NB4 (cell line): ENCODE results near the gene CAMK2D.

Experiments used
- MYC ChIP-seq: IDR thresholded peaks from 2 replicates; pipeline ENCODE4 v1.6.1; 2011; ENCODE audit warnings: low read depth, low read length
- POLR2A ChIP-seq: IDR thresholded peaks from 2 replicates; pipeline ENCODE4 v1.6.1; 2011; ENCODE audit warnings: mild to moderate bottlenecking; ENCODE audit not compliant: insufficient read length; ENCODE audit errors: extremely low read depth
- TF ChIP-seq, protein P1 (sequence below): IDR thresholded peaks from one replicate; pipeline ENCODE4 v1.5.1; 2012; ENCODE audit warnings: low read depth, low read length
- TF ChIP-seq, protein P2 (sequence below): IDR thresholded peaks from 2 replicates; pipeline ENCODE4 v1.6.1; 2011; ENCODE audit warnings: low read depth, low read length

DNA sequence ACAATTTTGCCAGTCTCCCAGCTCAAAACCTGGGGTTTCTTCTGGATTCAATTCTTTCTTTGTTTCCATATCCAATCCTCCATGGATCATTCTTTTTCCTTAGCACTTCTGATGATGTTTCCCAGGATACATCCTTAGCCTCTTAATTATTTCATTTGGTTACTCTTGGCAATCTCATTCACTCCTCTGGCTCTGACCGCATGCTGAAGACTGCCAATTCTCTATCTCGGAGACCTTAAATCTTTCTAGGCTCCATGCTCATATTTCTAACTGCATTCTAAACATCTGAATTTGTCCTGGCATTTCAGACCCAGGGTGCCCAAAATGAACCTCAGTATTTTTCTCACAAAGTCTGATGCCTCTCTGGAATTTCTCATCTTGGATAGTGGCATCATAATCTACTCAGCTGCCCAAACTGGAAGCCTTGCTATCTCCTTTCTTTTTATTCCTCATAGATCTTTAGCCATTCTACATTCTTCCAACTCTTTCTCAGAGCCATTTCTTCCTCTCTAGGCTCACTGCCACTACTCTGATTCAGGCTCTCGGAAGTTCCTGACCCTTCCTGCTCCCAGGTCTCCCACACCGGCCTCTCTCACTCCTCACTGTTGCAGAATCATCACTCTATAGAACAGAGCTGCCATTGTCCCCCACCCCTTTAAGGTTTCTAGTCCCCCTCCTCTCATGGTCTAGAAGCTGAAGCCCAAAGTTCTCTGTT, 290.2 kb downstream of the CAMK2D start:
- TF ChIP-seq POLR2A (no peak), MYC (no peak)
- TF ChIP-seq, protein P1, sequence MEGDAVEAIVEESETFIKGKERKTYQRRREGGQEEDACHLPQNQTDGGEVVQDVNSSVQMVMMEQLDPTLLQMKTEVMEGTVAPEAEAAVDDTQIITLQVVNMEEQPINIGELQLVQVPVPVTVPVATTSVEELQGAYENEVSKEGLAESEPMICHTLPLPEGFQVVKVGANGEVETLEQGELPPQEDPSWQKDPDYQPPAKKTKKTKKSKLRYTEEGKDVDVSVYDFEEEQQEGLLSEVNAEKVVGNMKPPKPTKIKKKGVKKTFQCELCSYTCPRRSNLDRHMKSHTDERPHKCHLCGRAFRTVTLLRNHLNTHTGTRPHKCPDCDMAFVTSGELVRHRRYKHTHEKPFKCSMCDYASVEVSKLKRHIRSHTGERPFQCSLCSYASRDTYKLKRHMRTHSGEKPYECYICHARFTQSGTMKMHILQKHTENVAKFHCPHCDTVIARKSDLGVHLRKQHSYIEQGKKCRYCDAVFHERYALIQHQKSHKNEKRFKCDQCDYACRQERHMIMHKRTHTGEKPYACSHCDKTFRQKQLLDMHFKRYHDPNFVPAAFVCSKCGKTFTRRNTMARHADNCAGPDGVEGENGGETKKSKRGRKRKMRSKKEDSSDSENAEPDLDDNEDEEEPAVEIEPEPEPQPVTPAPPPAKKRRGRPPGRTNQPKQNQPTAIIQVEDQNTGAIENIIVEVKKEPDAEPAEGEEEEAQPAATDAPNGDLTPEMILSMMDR, result no peak
- TF ChIP-seq, protein P2, sequence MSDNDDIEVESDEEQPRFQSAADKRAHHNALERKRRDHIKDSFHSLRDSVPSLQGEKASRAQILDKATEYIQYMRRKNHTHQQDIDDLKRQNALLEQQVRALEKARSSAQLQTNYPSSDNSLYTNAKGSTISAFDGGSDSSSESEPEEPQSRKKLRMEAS, result no peak
